Neural crest cell (in vitro differentiated cells): ENCODE results near the gene YIPF6. TPM values are rescaled to one million over a fixed set of nuclear protein-coding genes. Genes with fewer than 3 reads are reported as not detected.
"Not testable (repeated sequence)": the region's sequence is repeated elsewhere in the genome, so short reads cannot be mapped to it uniquely, and the experiment has no call there.

Experiments used
- DNase-seq: peaks from one replicate; pipeline ENCODE4 v3.0.0; 2021; ENCODE audit warnings: low read depth, mixed read lengths, low spot score
- H3K27ac Mint-ChIP-seq: one replicate; pipeline ENCODE4 v1.8.0; 2021; ENCODE audit warnings: mild to moderate bottlenecking, mixed read lengths; ENCODE audit not compliant: unreplicated experiment
- H3K27me3 Mint-ChIP-seq: 2 replicates; pipeline ENCODE4 v1.8.0; 2021; ENCODE audit warnings: low read depth, mild to moderate bottlenecking, mixed read lengths
- H3K36me3 Mint-ChIP-seq: 2 replicates; pipeline ENCODE4 v1.8.0; 2021; ENCODE audit warnings: low read depth, mild to moderate bottlenecking, mixed read lengths
- H3K4me1 Mint-ChIP-seq: 2 replicates; pipeline ENCODE4 v1.8.0; 2021; ENCODE audit warnings: mixed read lengths
- H3K4me3 Mint-ChIP-seq: one replicate; pipeline ENCODE4 v1.8.0; 2021; ENCODE audit warnings: mild to moderate bottlenecking, mixed read lengths
- H3K9me3 Mint-ChIP-seq: 2 replicates; pipeline ENCODE4 v1.8.0; 2021; ENCODE audit warnings: mixed read lengths
- CTCF ChIP-seq: fragments of 200-600 bp; sonication (generic); conservative IDR thresholded peaks from 2 replicates; pipeline ENCODE4 v1.5.0; 2021; ENCODE audit warnings: antibody characterized with exemption, mild to moderate bottlenecking
- total RNA-seq: library from RNA; stranded (reverse); gene quantifications from 2 replicates; pipeline ENCODE4 v1.2.1, GENCODE V29; 2021

Gene YIPF6
- total RNA-seq, 1 donor from 2014 or later = 37.4 TPM

GRCh38 chrX:68487254-68487653, 11.6 kb upstream of the YIPF6 start:
- TF ChIP-seq CTCF = no peak
- H3K36me3 Mint-ChIP-seq = no peaks in the 10 kb centered on the region
- no peak overlapping the region for H3K4me3 Mint-ChIP-seq
- H3K9me3 Mint-ChIP-seq = no peaks in the 10 kb centered on the region
- no peaks in the 10 kb centered on the region for H3K4me1 Mint-ChIP-seq
- H3K27ac Mint-ChIP-seq = no peak overlapping the region
- no peak for DNase-seq
- peaks cover 12% of the 10 kb centered on the region for H3K27me3 Mint-ChIP-seq

- Mint-ChIP-seq H3K27ac (no peak overlapping the region), H3K9me3 (no peaks in the 10 kb centered on the region), H3K4me3 (no peak overlapping the region), H3K36me3 (no peaks in the 10 kb centered on the region), H3K4me1 (no peaks in the 10 kb centered on the region), H3K27me3 (peaks cover 12% of the 10 kb centered on the region)
- no peak for DNase-seq
- TF ChIP-seq CTCF = no peak
These were observed 10.9 kb upstream of the YIPF6 start for GRCh38 chrX:68487924-68488323.

GRCh38 chrX:68488657-68489056, 10.2 kb upstream of the YIPF6 start:
- H3K36me3 Mint-ChIP-seq = no peaks in the 10 kb centered on the region
- H3K27ac Mint-ChIP-seq = no peak overlapping the region
- no peak for DNase-seq
- no peaks in the 10 kb centered on the region for H3K4me1 Mint-ChIP-seq
- no peak overlapping the region for H3K4me3 Mint-ChIP-seq
- no peak for TF ChIP-seq CTCF
- H3K9me3 Mint-ChIP-seq = no peaks in the 10 kb centered on the region
- peaks cover 12% of the 10 kb centered on the region for H3K27me3 Mint-ChIP-seq

- H3K4me3 Mint-ChIP-seq = no peak overlapping the region
- no peaks in the 10 kb centered on the region for H3K36me3 Mint-ChIP-seq
- H3K9me3 Mint-ChIP-seq = no peaks in the 10 kb centered on the region
- H3K27ac Mint-ChIP-seq = no peak overlapping the region
- DNase-seq = no peak
- TF ChIP-seq CTCF = peak; percentile 53
- no peaks in the 10 kb centered on the region for H3K4me1 Mint-ChIP-seq
- peaks cover 15% of the 10 kb centered on the region for H3K27me3 Mint-ChIP-seq
These were observed 8.2 kb upstream of the YIPF6 start for GRCh38 chrX:68490644-68491043.

- no peak overlapping the region for H3K27ac Mint-ChIP-seq
- H3K36me3 Mint-ChIP-seq = no peaks in the 10 kb centered on the region
- H3K9me3 Mint-ChIP-seq = no peaks in the 10 kb centered on the region
- H3K4me1 Mint-ChIP-seq = no peaks in the 10 kb centered on the region
- no peak for TF ChIP-seq CTCF
- no peak for DNase-seq
- no peak overlapping the region for H3K4me3 Mint-ChIP-seq
- H3K27me3 Mint-ChIP-seq = peaks cover 8% of the 10 kb centered on the region
These were observed 6.3 kb upstream of the YIPF6 start for GRCh38 chrX:68492583-68492982.

- not testable (repeated sequence) for H3K27me3 Mint-ChIP-seq, H3K4me1 Mint-ChIP-seq, H3K4me3 Mint-ChIP-seq
These were observed 5.1 kb upstream of the YIPF6 start for GRCh38 chrX:68493776-68494175.

More at GRCh38 chrX:68493776-68494175, 5.1 kb upstream of the YIPF6 start:
- not testable (repeated sequence) for DNase-seq, H3K27ac Mint-ChIP-seq, H3K36me3 Mint-ChIP-seq, H3K9me3 Mint-ChIP-seq
